Measurements from ENCODE around the gene OGFR.

OGFR gene

GRCh38 chr20:62815066-62815991, 10.7 kb downstream of the OGFR start:
- Histone ChIP-seq H3K4me1 (peaks cover 19% of the 10 kb centered on the region), H3K9ac (no peak overlapping the region), H2AFZ (no peak overlapping the region), H3K27ac (no peak overlapping the region), H3K4me2 (ENCODE audit: low read length) (no peak overlapping the region), H3K9me3 (ENCODE audit: control insufficient read depth, low read length) (no peaks in the 10 kb centered on the region), H3K36me3 (ENCODE audit: control insufficient read depth, insufficient read depth, low read length) (no peaks in the 10 kb centered on the region), H3K4me3 (ENCODE audit: low read depth, low read length) (no peak overlapping the region), H3K79me2 (no peaks in the 10 kb centered on the region), H3K27me3 (ENCODE audit: control insufficient read depth, insufficient read depth, low read length) (no peaks in the 10 kb centered on the region)
- no peak for TF ChIP-seq CTCF (IDR thresholded peaks at IDR 0.05)

- no peak for TF ChIP-seq CTCF (IDR thresholded peaks at IDR 0.05)
- H3K4me3 ChIP-seq (ENCODE audit: low read depth, low read length) = no peak overlapping the region
- no peaks in the 10 kb centered on the region for H3K27me3 ChIP-seq (ENCODE audit: control insufficient read depth, insufficient read depth, low read length)
- no peaks in the 10 kb centered on the region for H3K9me3 ChIP-seq (ENCODE audit: control insufficient read depth, low read length)
- no peak overlapping the region for H3K27ac ChIP-seq
- no peaks in the 10 kb centered on the region for H3K36me3 ChIP-seq (ENCODE audit: control insufficient read depth, insufficient read depth, low read length)
- H2AFZ ChIP-seq = peak overlapping the region; percentile 58
- peaks cover 19% of the 10 kb centered on the region for H3K4me1 ChIP-seq
- no peaks in the 10 kb centered on the region for H3K79me2 ChIP-seq
- no peak overlapping the region for H3K9ac ChIP-seq
- H3K4me2 ChIP-seq (ENCODE audit: low read length) = peak overlapping the region; percentile 65
Measured at GRCh38 chr20:62816031-62816883, 11.6 kb downstream of the OGFR start.

GRCh38 chr20:62816884-62817873, 12.5 kb downstream of the OGFR start, which contains the start of gene COL9A3:
TSS of gene COL9A3 (plus strand) at chr20:62817050. CDS start at chr20:62817065, 15 bp downstream.
- Histone ChIP-seq H3K4me2 (ENCODE audit: low read length) (peak within 1 kb of the TSS; percentile 65), H2AFZ (peak within 1 kb of the TSS; percentile 58), H3K9ac (no peak within 1 kb of the TSS), H3K79me2 (no peaks in the 10 kb centered on the region), H3K36me3 (ENCODE audit: control insufficient read depth, insufficient read depth, low read length) (no peaks in the 10 kb centered on the region), H3K27ac (no peak within 1 kb of the TSS), H3K9me3 (ENCODE audit: control insufficient read depth, low read length) (no peaks in the 10 kb centered on the region), H3K27me3 (ENCODE audit: control insufficient read depth, insufficient read depth, low read length) (no peaks in the 10 kb centered on the region), H3K4me3 (ENCODE audit: low read depth, low read length) (no peak within 1 kb of the TSS), H3K4me1 (peaks cover 19% of the 10 kb centered on the region)
- TF ChIP-seq CTCF (IDR thresholded peaks at IDR 0.05) = no peak

- no peak overlapping the region for H3K4me3 ChIP-seq (ENCODE audit: low read depth, low read length)
- no peak overlapping the region for H3K4me2 ChIP-seq (ENCODE audit: low read length)
- H2AFZ ChIP-seq = no peak overlapping the region
- no peak overlapping the region for H3K27ac ChIP-seq
- no peak overlapping the region for H3K9ac ChIP-seq
- H3K27me3 ChIP-seq (ENCODE audit: control insufficient read depth, insufficient read depth, low read length) = no peaks in the 10 kb centered on the region
- H3K9me3 ChIP-seq (ENCODE audit: control insufficient read depth, low read length) = no peaks in the 10 kb centered on the region
- no peak for TF ChIP-seq CTCF (IDR thresholded peaks at IDR 0.05)
- H3K79me2 ChIP-seq = no peaks in the 10 kb centered on the region
- peaks cover 19% of the 10 kb centered on the region for H3K4me1 ChIP-seq
- H3K36me3 ChIP-seq (ENCODE audit: control insufficient read depth, insufficient read depth, low read length) = no peaks in the 10 kb centered on the region
Measured at GRCh38 chr20:62817975-62818591, 13.4 kb downstream of the OGFR start.

Measured in parathyroid adenoma (tissue), 2 donors.